ENCODE measurements around the gene PADI2.

PADI2 gene

GRCh38 chr1:17130138-17130635, 10.9 kb upstream of the PADI2 start:
- no peak overlapping the region for H3K4me3 Mint-ChIP-seq
- no peaks in the 10 kb centered on the region for H3K4me1 Mint-ChIP-seq
- no peaks in the 10 kb centered on the region for H3K9me3 Mint-ChIP-seq
- no peak for DNase-seq
- CTCF ChIA-PET, result interaction anchor here (0.7 to 2.2 kb wide), 5 partner anchors 105 to 144 kb away, joined by 3 to 6 read pairs (median 5); no protein-coding TSS in a partner anchor
- peaks cover 36% of the 10 kb centered on the region for H3K27me3 Mint-ChIP-seq
- no peaks in the 10 kb centered on the region for H3K36me3 Mint-ChIP-seq
- H3K27ac Mint-ChIP-seq, result no peak overlapping the region

- Mint-ChIP-seq H3K27me3 (peaks cover 39% of the 10 kb centered on the region), H3K4me1 (no peaks in the 10 kb centered on the region), H3K9me3 (no peaks in the 10 kb centered on the region), H3K36me3 (no peaks in the 10 kb centered on the region), H3K4me3 (no peak overlapping the region), H3K27ac (no peak overlapping the region)
- DNase-seq, result no peak
- CTCF ChIA-PET, result interaction anchor here (9.1 kb wide), 1 partner anchor 109 kb away, joined by 148 read pairs; no protein-coding TSS in a partner anchor
Measured at GRCh38 chr1:17128361-17128760, 9.1 kb upstream of the PADI2 start.

- H3K36me3 Mint-ChIP-seq, result no peaks in the 10 kb centered on the region
- H3K27me3 Mint-ChIP-seq, result peaks cover 43% of the 10 kb centered on the region
- no peak overlapping the region for H3K27ac Mint-ChIP-seq
- no peaks in the 10 kb centered on the region for H3K4me1 Mint-ChIP-seq
- CTCF ChIA-PET, result interaction anchor here (0.6 to 9.1 kb wide), 13 partner anchors 12 to 239 kb away, joined by 3 to 148 read pairs (median 4); partner anchors contain the start of gene PADI1
- DNase-seq, result peak; percentile 87
- H3K9me3 Mint-ChIP-seq, result no peaks in the 10 kb centered on the region
- no peak overlapping the region for H3K4me3 Mint-ChIP-seq
Measured at GRCh38 chr1:17125756-17126237, 6.5 kb upstream of the PADI2 start.

GRCh38 chr1:17123196-17124045, 4.2 kb upstream of the PADI2 start:
- Mint-ChIP-seq H3K27ac (no peak overlapping the region), H3K4me3 (no peak overlapping the region), H3K27me3 (peaks cover 66% of the 10 kb centered on the region), H3K9me3 (no peaks in the 10 kb centered on the region), H3K36me3 (no peaks in the 10 kb centered on the region), H3K4me1 (peaks cover 6% of the 10 kb centered on the region)
- CTCF ChIA-PET, result interaction anchor here (0.7 to 9.1 kb wide), 2 partner anchors 61 to 114 kb away, joined by 4 to 148 read pairs; no protein-coding TSS in a partner anchor
- DNase-seq, result no peak

- DNase-seq, result no peak
- H3K27me3 Mint-ChIP-seq, result peaks cover 74% of the 10 kb centered on the region
- no peak overlapping the region for H3K27ac Mint-ChIP-seq
- H3K4me1 Mint-ChIP-seq, result peaks cover 12% of the 10 kb centered on the region
- no peaks in the 10 kb centered on the region for H3K36me3 Mint-ChIP-seq
- no peaks in the 10 kb centered on the region for H3K9me3 Mint-ChIP-seq
- no peak overlapping the region for H3K4me3 Mint-ChIP-seq
- CTCF ChIA-PET, result interaction anchor here (0.7 to 9.1 kb wide), 2 partner anchors 60 to 114 kb away, joined by 4 to 148 read pairs; no protein-coding TSS in a partner anchor
Measured at GRCh38 chr1:17122521-17123164, 3.4 kb upstream of the PADI2 start.

GRCh38 chr1:17121881-17122280, 2.6 kb upstream of the PADI2 start:
- Mint-ChIP-seq H3K4me1 (peaks cover 12% of the 10 kb centered on the region), H3K9me3 (no peaks in the 10 kb centered on the region), H3K27ac (no peak overlapping the region), H3K4me3 (no peak overlapping the region), H3K27me3 (peaks cover 82% of the 10 kb centered on the region), H3K36me3 (no peaks in the 10 kb centered on the region)
- CTCF ChIA-PET, result interaction anchor here (0.9 to 9.1 kb wide), 2 partner anchors 115 to 124 kb away, joined by 3 to 148 read pairs; no protein-coding TSS in a partner anchor
- DNase-seq, result no peak

GRCh38 chr1:17120962-17121837, 1.9 kb upstream of the PADI2 start:
- no peak overlapping the region for H3K4me3 Mint-ChIP-seq
- no peak overlapping the region for H3K27ac Mint-ChIP-seq
- H3K36me3 Mint-ChIP-seq, result no peaks in the 10 kb centered on the region
- H3K9me3 Mint-ChIP-seq, result no peaks in the 10 kb centered on the region
- CTCF ChIA-PET, result interaction anchor here (0.8 to 9.1 kb wide), 4 partner anchors 44 to 153 kb away, joined by 3 to 148 read pairs (median 3); no protein-coding TSS in a partner anchor
- H3K4me1 Mint-ChIP-seq, result peaks cover 12% of the 10 kb centered on the region
- H3K27me3 Mint-ChIP-seq, result peaks cover 83% of the 10 kb centered on the region
- DNase-seq, result no peak

- peaks cover 83% of the 10 kb centered on the region for H3K27me3 Mint-ChIP-seq
- H3K9me3 Mint-ChIP-seq, result no peaks in the 10 kb centered on the region
- H3K4me3 Mint-ChIP-seq, result no peak overlapping the region
- no peaks in the 10 kb centered on the region for H3K36me3 Mint-ChIP-seq
- no peak overlapping the region for H3K27ac Mint-ChIP-seq
- DNase-seq, result no peak
- H3K4me1 Mint-ChIP-seq, result peaks cover 12% of the 10 kb centered on the region
- CTCF ChIA-PET, result interaction anchor here (0.6 to 9.1 kb wide), 4 partner anchors 43 to 228 kb away, joined by 3 to 148 read pairs (median 4); no protein-coding TSS in a partner anchor
Measured at GRCh38 chr1:17120481-17120877, 1.2 kb upstream of the PADI2 start.

GRCh38 chr1:17119773-17120480, 676 bp upstream of the PADI2 start:
- Mint-ChIP-seq H3K9me3 (no peaks in the 10 kb centered on the region), H3K36me3 (no peaks in the 10 kb centered on the region), H3K27ac (no peak overlapping the region), H3K27me3 (peaks cover 86% of the 10 kb centered on the region), H3K4me3 (no peak overlapping the region), H3K4me1 (peaks cover 12% of the 10 kb centered on the region)
- no peak for DNase-seq
- CTCF ChIA-PET, result interaction anchor here (0.6 to 9.1 kb wide), 2 partner anchors 117 to 228 kb away, joined by 4 to 148 read pairs; no protein-coding TSS in a partner anchor

- CTCF ChIA-PET, result interaction anchor here (2.0 kb wide), 1 partner anchor 119 kb away, joined by 11 read pairs; no protein-coding TSS in a partner anchor
- Mint-ChIP-seq H3K4me1 (peaks cover 12% of the 10 kb centered on the region), H3K4me3 (no peak overlapping the region), H3K36me3 (no peaks in the 10 kb centered on the region), H3K27me3 (peaks cover 84% of the 10 kb centered on the region), H3K27ac (no peak overlapping the region), H3K9me3 (no peaks in the 10 kb centered on the region)
- DNase-seq, result no peak
Measured at GRCh38 chr1:17118706-17119075, 560 bp downstream of the PADI2 start.

GRCh38 chr1:17118268-17118667, 983 bp downstream of the PADI2 start:
- CTCF ChIA-PET, result interaction anchor here (2.0 kb wide), 1 partner anchor 119 kb away, joined by 11 read pairs; no protein-coding TSS in a partner anchor
- no peaks in the 10 kb centered on the region for H3K9me3 Mint-ChIP-seq
- peaks cover 81% of the 10 kb centered on the region for H3K27me3 Mint-ChIP-seq
- no peak overlapping the region for H3K27ac Mint-ChIP-seq
- H3K36me3 Mint-ChIP-seq, result no peaks in the 10 kb centered on the region
- peaks cover 12% of the 10 kb centered on the region for H3K4me1 Mint-ChIP-seq
- no peak for DNase-seq
- no peak overlapping the region for H3K4me3 Mint-ChIP-seq

GRCh38 chr1:17117451-17118265, 1.6 kb downstream of the PADI2 start:
- H3K27me3 Mint-ChIP-seq, result peaks cover 75% of the 10 kb centered on the region
- CTCF ChIA-PET, result interaction anchor here (2.0 kb wide), 1 partner anchor 120 kb away, joined by 11 read pairs; no protein-coding TSS in a partner anchor

More at GRCh38 chr1:17117451-17118265, 1.6 kb downstream of the PADI2 start:
- no peak for DNase-seq
- Mint-ChIP-seq H3K9me3 (no peaks in the 10 kb centered on the region), H3K4me1 (peaks cover 12% of the 10 kb centered on the region), H3K27ac (peak overlapping the region; percentile 42), H3K36me3 (no peaks in the 10 kb centered on the region), H3K4me3 (no peak overlapping the region)

All from activated naive CD4-positive, alpha-beta T cell treated with anti-CD3 and anti-CD28 coated beads, Interleukin-2, amount 10 ng/mL, durations not matched to agents 7 days and 5 days (primary cell).